GM23338 (cell line): ENCODE data around the gene ZNF592.

Source experiments
- CREB1 ChIP-seq: fragments of 250-450 bp; sonication (Bioruptor Pico); IDR thresholded peaks from 2 replicates; pipeline ENCODE4 v1.5.0; 2020; ENCODE audit warnings: low read depth, mild to moderate bottlenecking, moderate library complexity
- CTCF ChIP-seq, 2 experiments: fragments of 200-600 bp in 1 of 2; sonication (generic) in 1 of 2; conservative IDR thresholded peaks; 2 replicates each; pipeline versions ENCODE4 v1.5.1 to v1.6.1; 2016 to 2017; ENCODE audit warnings: antibody characterized with exemption in 2 of 2, low read depth in 2 of 2, mild to moderate bottlenecking in 2 of 2, moderate library complexity in 1 of 2
- EZH2 ChIP-seq: fragments of 200-600 bp; sonication (generic); IDR thresholded peaks from one replicate; pipeline ENCODE4 v1.8.0; 2017; ENCODE audit warnings: antibody characterized with exemption, mild to moderate bottlenecking, low read depth; ENCODE audit not compliant: unreplicated experiment

- no peak for TF ChIP-seq CTCF (conservative IDR thresholded peaks at IDR 0.05; ENCODE audit: low read depth in 2 of 2)
- no peak for TF ChIP-seq CREB1 (CRISPR knock-in tag)
- no peak for TF ChIP-seq EZH2
Measured at GRCh38 chr15:84847382-84847781, 99.0 kb downstream of the ZNF592 start.
